CD4-positive, alpha-beta T cell treated with Interferon gamma for 1 hour (primary cell): ENCODE measurements around the gene TBX4.

ENCODE experiments used
- DNase-seq: peaks from one replicate; pipeline ENCODE4 v3.0.0-alpha.2; 2020

TBX4 gene

DNA sequence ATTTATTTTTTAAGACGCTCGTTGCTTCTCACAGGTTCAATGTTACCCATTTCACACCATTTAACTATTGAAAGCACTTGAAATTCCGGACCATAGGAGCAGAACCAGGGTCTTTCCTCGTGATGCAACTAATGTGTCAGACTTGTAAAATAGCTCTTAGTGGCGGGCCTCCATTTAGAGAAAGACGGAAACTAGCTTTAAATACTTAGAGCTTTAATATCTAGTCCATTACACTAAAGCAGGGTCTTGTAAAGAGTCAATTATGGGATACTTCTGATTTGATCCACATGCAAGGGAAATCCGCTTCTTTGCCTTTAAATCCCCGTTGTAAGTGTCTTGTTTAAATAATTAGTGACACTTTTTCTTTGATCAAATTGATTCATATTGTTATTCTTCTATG lies 82.2 kb downstream of the TBX4 start:
- DNase-seq = no peak
